Right hindlimb (tissue), 1 donor: ENCODE measurements around the gene PF4V1.

ENCODE experiments used
- DNase-seq: peaks from one replicate; pipeline ENCODE4 v3.0.0-alpha.2; 2018

The PF4V1 gene, protein sequence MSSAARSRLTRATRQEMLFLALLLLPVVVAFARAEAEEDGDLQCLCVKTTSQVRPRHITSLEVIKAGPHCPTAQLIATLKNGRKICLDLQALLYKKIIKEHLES

DNA sequence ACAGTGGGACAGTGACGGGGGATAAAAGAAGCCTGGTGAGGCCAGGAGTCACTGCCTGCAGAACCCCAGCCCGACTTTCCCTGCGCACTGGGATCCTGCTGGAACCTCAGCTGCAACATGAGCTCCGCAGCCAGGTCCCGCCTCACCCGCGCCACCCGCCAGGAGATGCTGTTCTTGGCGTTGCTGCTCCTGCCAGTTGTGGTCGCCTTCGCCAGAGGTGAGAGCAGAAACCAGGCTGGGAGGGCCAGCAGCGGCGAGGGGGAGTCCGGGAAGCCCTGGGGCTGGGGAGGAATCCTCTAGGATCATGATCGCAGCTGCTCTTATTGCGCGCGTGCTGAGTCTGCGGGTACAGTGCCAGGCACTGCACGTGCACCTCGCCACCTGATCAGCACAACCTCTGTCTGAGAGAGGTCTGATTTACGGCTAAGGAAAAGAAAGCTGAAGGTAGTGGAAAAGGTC is at the start of gene PF4V1:
Gene PF4V1 (plus strand): TSS at position 51 of the 459 bp plus-strand sequence. CDS start 67 bp downstream, at position 118.
- DNase-seq: peak; percentile 50

DNA sequence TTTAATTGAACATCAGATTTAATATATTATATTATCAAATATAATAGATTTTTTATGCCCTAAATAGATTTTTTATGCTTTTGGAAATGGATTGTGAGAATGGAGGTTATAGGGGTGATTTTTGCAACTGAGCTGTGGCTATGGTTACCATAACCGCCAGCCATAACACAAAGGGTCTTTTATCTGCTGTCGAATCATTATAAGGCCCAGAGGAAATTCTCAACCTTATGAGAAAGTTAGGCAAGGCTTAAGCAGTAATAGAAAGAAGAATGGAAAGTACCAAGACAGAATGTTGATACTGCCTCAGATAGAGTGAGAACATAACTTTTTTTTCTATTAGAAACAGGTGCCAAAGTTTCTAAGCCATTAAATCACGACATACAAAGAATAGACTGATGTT is 42.9 kb upstream of the PF4V1 start:
- no peak for DNase-seq

DNA sequence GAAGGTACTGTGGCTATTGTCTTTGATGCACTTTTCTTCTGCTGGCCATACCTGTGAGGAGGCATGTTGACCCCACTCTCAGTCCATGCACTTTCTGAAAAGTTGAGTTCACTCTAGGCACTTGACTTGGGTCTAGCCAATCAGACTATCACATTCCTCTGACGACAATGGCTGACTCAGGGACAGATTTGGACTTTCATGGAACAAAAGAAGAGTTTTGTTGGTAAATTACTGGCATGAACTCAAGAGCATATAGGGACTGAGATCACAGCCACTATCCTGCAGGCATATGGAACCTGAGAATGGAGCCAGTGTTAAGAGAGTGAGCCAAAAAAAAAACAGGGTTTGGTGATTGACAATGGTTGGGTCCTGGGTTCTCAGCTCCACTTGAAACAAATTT is 41.3 kb upstream of the PF4V1 start:
- DNase-seq: no peak

DNA sequence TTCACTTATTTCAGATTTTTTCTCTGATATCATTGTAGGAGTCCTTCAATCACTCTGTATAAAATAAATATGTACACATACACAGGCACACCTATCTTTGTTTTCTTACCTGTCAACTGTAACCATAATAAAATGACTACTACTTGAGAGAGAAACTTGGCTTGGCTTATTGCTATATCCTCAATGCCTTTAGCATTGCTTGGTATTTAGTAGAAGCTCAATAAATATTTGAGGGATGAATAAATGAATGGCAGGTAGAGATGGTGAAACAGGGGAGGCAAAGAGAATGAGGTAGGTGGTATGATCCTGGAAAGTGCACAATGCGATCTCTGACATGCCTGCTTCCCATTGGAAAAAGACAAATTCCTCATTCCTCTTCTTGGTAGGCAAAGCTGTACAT is 38.4 kb upstream of the PF4V1 start:
- no peak for DNase-seq

DNA sequence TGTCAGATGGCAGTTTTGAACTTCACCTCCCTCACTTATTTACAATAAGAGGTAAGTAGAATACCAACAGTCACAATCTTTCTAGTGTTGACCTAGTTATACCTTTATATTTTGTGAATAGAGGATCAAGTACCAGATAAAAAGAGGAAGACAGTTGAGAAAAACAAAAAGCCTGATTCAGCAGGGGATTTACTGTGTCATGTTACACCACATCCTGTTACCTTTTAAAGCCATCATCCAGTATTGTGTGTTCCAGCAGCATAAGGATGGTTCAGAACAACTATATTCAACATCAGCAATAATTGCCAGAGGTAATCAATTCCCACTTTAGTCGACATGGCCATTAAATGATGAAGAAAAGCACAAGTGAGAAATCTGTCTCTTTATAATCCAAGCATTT is 38.0 kb upstream of the PF4V1 start:
- no peak for DNase-seq

GRCh38 chr4:73816814-73817213 is 36.3 kb upstream of the PF4V1 start:
- DNase-seq: no peak

- no peak for DNase-seq
Observed at GRCh38 chr4:73817341-73817740, 35.8 kb upstream of the PF4V1 start.

DNA sequence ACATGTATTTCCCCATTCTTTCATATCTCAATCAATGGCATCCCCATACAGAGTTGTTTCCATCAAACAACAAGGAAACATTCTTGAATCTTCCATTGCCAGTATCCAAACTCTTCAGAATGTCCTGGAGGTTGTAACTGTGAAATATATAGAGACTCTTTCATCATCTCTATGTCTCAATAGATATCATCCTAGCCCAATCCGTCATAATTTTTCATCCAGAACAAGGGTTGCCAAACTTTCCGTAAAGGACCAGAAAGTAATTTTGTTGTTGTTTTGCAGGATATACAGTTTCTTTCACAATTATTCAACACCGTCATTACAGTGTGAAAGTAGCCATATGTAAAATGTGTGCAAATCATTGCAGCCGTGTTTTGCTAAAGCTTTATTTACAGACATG is 31.8 kb upstream of the PF4V1 start:
- no peak for DNase-seq

- no peak for DNase-seq
Observed at GRCh38 chr4:73822389-73822788, 30.7 kb upstream of the PF4V1 start.

DNA sequence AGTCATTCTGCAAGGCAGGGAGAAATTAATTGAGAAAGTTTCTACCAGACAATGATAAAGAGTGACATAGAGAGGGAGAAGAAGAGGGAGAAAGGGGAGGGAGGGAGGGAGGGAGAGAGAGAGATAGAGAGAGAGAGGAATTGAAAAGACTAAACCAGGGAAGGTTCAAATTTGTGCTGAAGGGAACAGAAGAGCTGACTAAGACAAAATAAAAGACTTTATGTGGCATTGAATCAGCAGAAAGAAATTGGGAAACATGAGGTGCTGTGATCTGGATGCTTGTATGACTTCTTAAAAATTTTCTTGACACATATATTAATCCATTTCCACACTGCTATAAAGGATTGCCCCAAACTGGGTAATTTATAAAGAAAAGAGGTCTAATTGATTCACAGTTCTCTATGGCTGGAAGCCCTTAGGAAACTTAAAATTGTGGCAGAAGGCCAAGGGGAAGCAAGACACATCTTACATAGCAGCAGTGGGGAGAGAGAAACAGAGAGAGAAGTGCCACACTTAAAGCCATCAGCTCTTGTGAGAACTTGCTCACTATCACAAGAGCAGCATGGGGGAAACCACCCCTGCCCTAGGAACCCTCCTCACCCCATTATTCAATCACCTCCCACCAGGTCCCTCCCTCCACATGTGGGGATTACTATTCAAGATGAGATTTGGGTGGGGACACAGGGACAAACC is 30.1 kb upstream of the PF4V1 start:
- DNase-seq: no peak

- DNase-seq: no peak
Observed at GRCh38 chr4:73823760-73824159, 29.3 kb upstream of the PF4V1 start.

DNA sequence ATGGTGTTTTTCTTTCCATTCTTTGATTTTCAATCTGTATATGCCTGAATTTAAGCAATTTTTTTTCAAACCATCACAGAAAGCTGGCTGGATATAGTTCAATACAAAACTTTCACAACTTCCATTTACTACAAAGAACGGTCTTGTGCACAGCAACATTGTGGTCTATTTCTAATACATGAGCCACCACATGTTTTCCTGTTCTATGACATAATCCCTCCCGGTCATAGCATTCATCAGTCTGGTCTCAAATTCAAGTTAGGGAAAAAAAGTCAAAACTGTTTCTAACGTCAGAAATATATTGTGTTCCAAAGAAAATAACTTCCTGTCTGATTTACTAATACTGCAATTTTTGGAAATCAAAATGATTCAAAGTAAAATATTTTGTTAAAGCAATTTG is 24.1 kb upstream of the PF4V1 start:
- DNase-seq: no peak

DNA sequence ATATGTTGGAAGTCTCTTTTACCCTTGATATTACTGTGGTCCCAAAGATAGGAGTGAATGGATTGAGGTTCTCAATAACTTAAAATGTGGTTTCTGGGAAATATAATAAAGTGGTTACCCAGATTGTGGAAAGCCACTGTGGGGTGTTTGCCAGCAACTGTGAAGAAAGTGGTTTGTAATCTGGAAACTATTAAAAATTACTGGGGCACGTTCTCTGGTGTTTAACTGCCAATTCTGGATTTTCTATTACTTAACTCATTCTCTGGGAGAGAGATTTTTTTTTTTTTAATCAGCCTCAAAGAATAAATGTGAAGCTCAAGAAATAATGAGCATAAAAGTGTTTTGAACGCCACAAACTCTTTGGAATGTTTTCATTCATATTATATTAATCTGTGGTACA is 21.5 kb upstream of the PF4V1 start:
- no peak for DNase-seq

DNA sequence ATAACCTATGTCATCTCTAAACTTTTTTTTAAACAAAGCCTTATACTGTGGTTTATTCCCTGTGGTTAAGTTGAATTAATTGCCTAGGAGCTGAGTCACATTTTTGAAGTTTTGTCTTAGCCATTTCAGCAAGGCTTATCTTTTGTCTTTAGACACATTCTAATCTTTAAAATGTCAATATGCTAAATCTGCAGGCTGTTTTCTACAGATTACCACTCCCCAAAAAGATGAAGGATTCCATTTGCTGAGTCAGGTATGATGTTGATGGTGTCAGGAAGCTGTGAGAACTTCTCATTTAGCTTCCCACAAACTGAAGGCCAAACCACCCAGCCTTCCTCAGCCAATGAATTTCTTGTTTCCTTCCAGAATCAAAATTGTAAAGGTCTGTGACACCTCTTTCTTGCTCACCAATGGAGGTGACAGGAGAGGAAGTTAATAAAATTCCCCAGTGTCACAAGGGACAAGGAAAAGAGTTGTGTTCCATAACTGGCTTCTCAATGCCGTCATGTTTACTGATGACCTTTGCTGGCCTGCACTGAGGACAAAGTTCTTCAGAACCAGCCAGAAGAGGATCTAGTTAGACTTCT is 20.4 kb upstream of the PF4V1 start:
- DNase-seq: no peak

- DNase-seq: peak; percentile 31
Observed at GRCh38 chr4:73836373-73837279, 16.5 kb upstream of the PF4V1 start, which contains the start of gene CXCL6. Gene CXCL6, plus strand, starts transcription at chr4:73836678. Its CDS starts 73 bp downstream, at chr4:73836751.

- no peak for DNase-seq
Observed at GRCh38 chr4:73839071-73839470, 14.0 kb upstream of the PF4V1 start.

- no peak for DNase-seq
Observed at GRCh38 chr4:73839715-73840114, 13.4 kb upstream of the PF4V1 start.

DNA sequence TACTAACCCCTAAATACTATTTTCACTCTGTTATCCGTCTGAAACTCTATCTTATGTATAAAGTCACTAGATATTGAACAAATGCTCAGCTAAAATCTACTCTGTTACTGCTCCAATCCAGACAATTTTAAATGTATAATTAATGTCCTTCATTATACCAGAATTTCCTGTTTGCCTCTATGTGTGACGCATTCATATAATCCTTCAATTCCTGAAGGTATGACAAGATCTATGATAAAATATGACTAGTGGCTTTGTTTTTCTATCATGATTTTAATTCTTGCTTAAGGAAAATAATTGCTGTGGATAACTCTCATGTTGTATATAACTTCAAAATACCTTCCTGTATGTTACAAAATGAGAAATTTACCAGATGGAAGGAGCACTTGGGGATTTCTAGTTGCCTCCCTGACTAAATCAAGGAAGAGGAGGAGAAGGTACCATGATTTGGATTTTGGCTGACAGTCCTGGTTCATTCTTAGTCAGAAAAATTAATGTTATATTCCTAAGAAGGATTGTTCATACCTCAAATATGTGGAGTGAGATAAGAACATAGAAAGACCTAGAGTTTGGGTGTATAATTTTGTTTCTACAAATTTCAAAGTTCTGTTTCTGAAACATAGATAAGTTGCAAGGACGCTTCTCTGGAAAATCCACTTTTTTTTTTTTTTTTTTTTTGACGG is 11.7 kb upstream of the PF4V1 start:
- no peak for DNase-seq

DNA sequence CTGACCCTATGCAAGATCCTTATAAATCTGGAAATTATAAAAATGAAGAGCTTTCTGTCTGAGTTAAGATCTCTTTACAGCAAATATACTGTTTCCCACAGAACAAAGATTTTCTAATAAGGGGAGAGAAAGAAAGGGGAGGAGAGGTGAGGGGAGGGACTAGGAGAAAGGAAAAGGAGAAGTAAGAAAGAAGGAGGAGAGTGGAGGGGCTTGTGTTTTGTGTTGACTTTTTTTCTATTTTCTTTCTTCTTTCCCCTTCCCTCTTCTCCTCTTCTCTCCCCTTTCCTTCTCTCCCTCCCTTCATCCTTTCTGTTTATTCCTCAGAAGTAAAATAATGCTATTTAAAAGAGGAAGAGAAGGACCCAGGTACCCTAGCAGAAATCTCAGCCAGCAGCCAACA is 10.4 kb upstream of the PF4V1 start:
- DNase-seq: no peak

DNA sequence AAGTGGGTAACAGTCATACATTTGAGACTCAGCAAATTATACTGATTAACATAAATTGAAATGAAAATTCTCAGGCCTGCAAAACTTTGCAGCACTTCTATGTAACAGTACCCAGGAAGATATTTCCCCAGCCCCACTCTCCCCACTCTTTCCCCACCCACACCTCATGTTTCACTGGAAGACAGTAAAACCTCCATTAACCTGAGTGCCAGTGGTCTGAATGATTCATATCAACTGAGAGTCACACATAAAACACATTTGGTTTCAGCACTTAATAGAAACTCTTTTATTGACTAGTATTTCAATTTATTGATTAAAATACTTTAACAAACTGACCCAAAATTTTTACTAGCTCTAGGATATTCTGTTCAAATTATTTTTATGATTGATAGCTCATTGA is 9.7 kb upstream of the PF4V1 start:
- DNase-seq: no peak

GRCh38 chr4:73844345-73844744 is 8.8 kb upstream of the PF4V1 start:
- DNase-seq: no peak

- no peak for DNase-seq
Observed at GRCh38 chr4:73844806-73845205, 8.3 kb upstream of the PF4V1 start.
